HPDE6-E6E7 (cell line): ENCODE data around the gene PVALEF.

Experiments
- DNase-seq: peaks from one replicate; pipeline ENCODE4 v3.0.0; 2011; ENCODE audit warnings: missing footprints; ENCODE audit errors: extremely low spot score

Gene PVALEF

GRCh38 chr17:81128774-81129173 is 36.5 kb upstream of the PVALEF start:
- no peak for DNase-seq

- DNase-seq = no peak
Observed at GRCh38 chr17:81129289-81129688, 36.0 kb upstream of the PVALEF start.

- DNase-seq = no peak
Observed at GRCh38 chr17:81129711-81130367, 35.5 kb upstream of the PVALEF start.

GRCh38 chr17:81130385-81131361 is 34.6 kb upstream of the PVALEF start:
- DNase-seq = no peak

GRCh38 chr17:81131486-81132196 is 33.7 kb upstream of the PVALEF start:
- DNase-seq = no peak

- no peak for DNase-seq
Observed at GRCh38 chr17:81132197-81132540, 33.1 kb upstream of the PVALEF start.

GRCh38 chr17:81132770-81133723 is 32.3 kb upstream of the PVALEF start:
- no peak for DNase-seq

- no peak for DNase-seq
Observed at GRCh38 chr17:81134064-81134781, 31.1 kb upstream of the PVALEF start.

- no peak for DNase-seq
Observed at GRCh38 chr17:81135505-81136278, 29.6 kb upstream of the PVALEF start.

- no peak for DNase-seq
Observed at GRCh38 chr17:81136366-81136765, 28.9 kb upstream of the PVALEF start.

GRCh38 chr17:81137248-81137647 is 28.1 kb upstream of the PVALEF start:
- no peak for DNase-seq

GRCh38 chr17:81138083-81138482 is 27.2 kb upstream of the PVALEF start:
- no peak for DNase-seq

GRCh38 chr17:81138500-81138899 is 26.8 kb upstream of the PVALEF start:
- DNase-seq = no peak

- no peak for DNase-seq
Observed at GRCh38 chr17:81139428-81139827, 25.9 kb upstream of the PVALEF start.

- no peak for DNase-seq
Observed at GRCh38 chr17:81140018-81140417, 25.3 kb upstream of the PVALEF start.

- DNase-seq = no peak
Observed at GRCh38 chr17:81140695-81141094, 24.6 kb upstream of the PVALEF start.

- peak; percentile 58 for DNase-seq
Observed at GRCh38 chr17:81142301-81143199, 22.8 kb upstream of the PVALEF start.

GRCh38 chr17:81143200-81143527 is 22.1 kb upstream of the PVALEF start:
- DNase-seq = no peak
